ENCODE results near the gene ORC5.

Gene ORC5

DNA sequence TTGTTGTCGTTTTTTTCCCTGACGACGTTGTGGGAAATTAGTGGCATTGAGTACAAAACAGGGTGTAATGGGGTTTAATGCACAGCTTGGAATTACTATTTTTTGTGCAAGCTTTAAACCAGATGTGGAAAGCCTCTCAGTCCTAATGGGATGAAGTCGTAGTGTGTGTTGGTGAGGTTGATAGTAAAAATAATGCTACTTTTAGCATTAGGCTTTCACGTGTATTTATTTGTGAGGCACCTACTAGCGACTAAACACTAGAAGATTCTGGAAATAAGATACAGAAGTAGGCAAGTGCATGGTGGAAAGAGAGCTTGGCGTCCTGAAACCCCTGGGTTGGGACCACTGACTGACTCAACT is 588 bp upstream of the ORC5 start:
- Histone ChIP-seq H2AFZ (ENCODE audit: low read length) (peak overlapping the region; percentile 17; the same call in 1 of the 2 replicates), H3K4me3 (ENCODE audit: low read depth, low read length, poor library complexity, severe bottlenecking) (peak overlapping the region; percentile 80), H3K36me3 (ENCODE audit: insufficient read depth, low read length) (peaks cover 8% of the 10 kb centered on the region), H3K4me1 (ENCODE audit: insufficient read depth, low read length, severe bottlenecking) (peaks cover 27% of the 10 kb centered on the region), H3K27ac (ENCODE audit: low read depth, low read length, poor library complexity, severe bottlenecking) (peak overlapping the region; percentile 5), H3K79me2 (ENCODE audit: insufficient read depth, low read length) (peaks cover 37% of the 10 kb centered on the region), H3K9me3 (ENCODE audit: low read length) (peaks cover 3% of the 10 kb centered on the region; the same call in 1 of the 2 replicates), H3K4me2 (ENCODE audit: low read length) (peak overlapping the region; percentile 93), H3K9me2 (ENCODE audit: low read depth, low read length) (no peaks in the 10 kb centered on the region), H3K27me3 (ENCODE audit: insufficient read depth, low read length) (no peaks in the 10 kb centered on the region), H3F3A (ENCODE audit: insufficient read depth, low read length) (no peaks in the 10 kb centered on the region), H3K9ac (ENCODE audit: low read length) (peak overlapping the region; percentile 84), H4K20me1 (ENCODE audit: insufficient read depth, low read length) (no peaks in the 10 kb centered on the region)
- TF ChIP-seq, protein P1, sequence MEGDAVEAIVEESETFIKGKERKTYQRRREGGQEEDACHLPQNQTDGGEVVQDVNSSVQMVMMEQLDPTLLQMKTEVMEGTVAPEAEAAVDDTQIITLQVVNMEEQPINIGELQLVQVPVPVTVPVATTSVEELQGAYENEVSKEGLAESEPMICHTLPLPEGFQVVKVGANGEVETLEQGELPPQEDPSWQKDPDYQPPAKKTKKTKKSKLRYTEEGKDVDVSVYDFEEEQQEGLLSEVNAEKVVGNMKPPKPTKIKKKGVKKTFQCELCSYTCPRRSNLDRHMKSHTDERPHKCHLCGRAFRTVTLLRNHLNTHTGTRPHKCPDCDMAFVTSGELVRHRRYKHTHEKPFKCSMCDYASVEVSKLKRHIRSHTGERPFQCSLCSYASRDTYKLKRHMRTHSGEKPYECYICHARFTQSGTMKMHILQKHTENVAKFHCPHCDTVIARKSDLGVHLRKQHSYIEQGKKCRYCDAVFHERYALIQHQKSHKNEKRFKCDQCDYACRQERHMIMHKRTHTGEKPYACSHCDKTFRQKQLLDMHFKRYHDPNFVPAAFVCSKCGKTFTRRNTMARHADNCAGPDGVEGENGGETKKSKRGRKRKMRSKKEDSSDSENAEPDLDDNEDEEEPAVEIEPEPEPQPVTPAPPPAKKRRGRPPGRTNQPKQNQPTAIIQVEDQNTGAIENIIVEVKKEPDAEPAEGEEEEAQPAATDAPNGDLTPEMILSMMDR (IDR thresholded peaks at IDR 0.05; ENCODE audit: low read length) = no peak
- no peak for TF ChIP-seq EZH2 (IDR thresholded peaks at IDR 0.05; ENCODE audit: borderline replicate concordance, low read length)

DNA sequence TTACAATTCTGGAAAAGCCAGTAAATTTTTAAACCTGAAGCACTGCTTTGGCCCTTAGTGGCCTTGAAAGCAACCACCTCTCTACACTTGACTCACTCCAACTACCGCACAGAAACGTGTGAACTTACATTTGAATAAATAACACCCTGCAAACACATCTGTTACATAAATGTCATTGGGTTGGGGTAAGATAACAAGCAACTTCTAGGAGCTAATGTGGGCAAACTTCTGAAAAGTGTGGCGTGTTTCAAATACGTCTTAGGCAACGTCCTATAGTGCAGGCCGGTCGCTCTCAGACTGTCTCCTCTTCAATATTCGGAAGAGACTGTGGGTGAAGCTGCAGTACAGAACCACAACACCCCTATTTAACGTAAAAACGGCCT is 474 bp downstream of the ORC5 start:
- Histone ChIP-seq H3K4me3 (ENCODE audit: low read depth, low read length, poor library complexity, severe bottlenecking) (peak overlapping the region; percentile 80), H3K79me2 (ENCODE audit: insufficient read depth, low read length) (peaks cover 37% of the 10 kb centered on the region), H3K9me3 (ENCODE audit: low read length) (peaks cover 3% of the 10 kb centered on the region; the same call in 1 of the 2 replicates), H3K27me3 (ENCODE audit: insufficient read depth, low read length) (no peaks in the 10 kb centered on the region), H3K36me3 (ENCODE audit: insufficient read depth, low read length) (peaks cover 18% of the 10 kb centered on the region), H3K9ac (ENCODE audit: low read length) (peak overlapping the region; percentile 84), H3F3A (ENCODE audit: insufficient read depth, low read length) (no peaks in the 10 kb centered on the region), H3K9me2 (ENCODE audit: low read depth, low read length) (no peaks in the 10 kb centered on the region), H2AFZ (ENCODE audit: low read length) (0 out of 2 replicates have a peak overlapping the region, but pooled peaks have one; percentile 2), H3K4me2 (ENCODE audit: low read length) (peak overlapping the region; percentile 93), H4K20me1 (ENCODE audit: insufficient read depth, low read length) (no peaks in the 10 kb centered on the region), H3K27ac (ENCODE audit: low read depth, low read length, poor library complexity, severe bottlenecking) (peak overlapping the region; percentile 40), H3K4me1 (ENCODE audit: insufficient read depth, low read length, severe bottlenecking) (peaks cover 27% of the 10 kb centered on the region)
- TF ChIP-seq EZH2 (IDR thresholded peaks at IDR 0.05; ENCODE audit: borderline replicate concordance, low read length) = no peak
- TF ChIP-seq, protein P1 (IDR thresholded peaks at IDR 0.05; ENCODE audit: low read length) = no peak

- H3F3A ChIP-seq (ENCODE audit: insufficient read depth, low read length) = no peaks in the 10 kb centered on the region
- H3K27me3 ChIP-seq (ENCODE audit: insufficient read depth, low read length) = no peaks in the 10 kb centered on the region
- H3K4me2 ChIP-seq (ENCODE audit: low read length) = peak overlapping the region; percentile 93
- peak overlapping the region; percentile 80 for H3K4me3 ChIP-seq (ENCODE audit: low read depth, low read length, poor library complexity, severe bottlenecking)
- H3K79me2 ChIP-seq (ENCODE audit: insufficient read depth, low read length) = peaks cover 37% of the 10 kb centered on the region
- H3K9me3 ChIP-seq (ENCODE audit: low read length) = peaks cover 3% of the 10 kb centered on the region; the same call in 1 of the 2 replicates
- peak overlapping the region; percentile 40 for H3K27ac ChIP-seq (ENCODE audit: low read depth, low read length, poor library complexity, severe bottlenecking)
- H2AFZ ChIP-seq (ENCODE audit: low read length) = no peak overlapping the region
- TF ChIP-seq EZH2 (IDR thresholded peaks at IDR 0.05; ENCODE audit: borderline replicate concordance, low read length) = no peak
- H4K20me1 ChIP-seq (ENCODE audit: insufficient read depth, low read length) = no peaks in the 10 kb centered on the region
- H3K4me1 ChIP-seq (ENCODE audit: insufficient read depth, low read length, severe bottlenecking) = peaks cover 27% of the 10 kb centered on the region
- peak overlapping the region; percentile 84 for H3K9ac ChIP-seq (ENCODE audit: low read length)
- peaks cover 23% of the 10 kb centered on the region for H3K36me3 ChIP-seq (ENCODE audit: insufficient read depth, low read length)
- no peaks in the 10 kb centered on the region for H3K9me2 ChIP-seq (ENCODE audit: low read depth, low read length)
These were observed 972 bp downstream of the ORC5 start for GRCh38 chr7:104206841-104207240.

DNA sequence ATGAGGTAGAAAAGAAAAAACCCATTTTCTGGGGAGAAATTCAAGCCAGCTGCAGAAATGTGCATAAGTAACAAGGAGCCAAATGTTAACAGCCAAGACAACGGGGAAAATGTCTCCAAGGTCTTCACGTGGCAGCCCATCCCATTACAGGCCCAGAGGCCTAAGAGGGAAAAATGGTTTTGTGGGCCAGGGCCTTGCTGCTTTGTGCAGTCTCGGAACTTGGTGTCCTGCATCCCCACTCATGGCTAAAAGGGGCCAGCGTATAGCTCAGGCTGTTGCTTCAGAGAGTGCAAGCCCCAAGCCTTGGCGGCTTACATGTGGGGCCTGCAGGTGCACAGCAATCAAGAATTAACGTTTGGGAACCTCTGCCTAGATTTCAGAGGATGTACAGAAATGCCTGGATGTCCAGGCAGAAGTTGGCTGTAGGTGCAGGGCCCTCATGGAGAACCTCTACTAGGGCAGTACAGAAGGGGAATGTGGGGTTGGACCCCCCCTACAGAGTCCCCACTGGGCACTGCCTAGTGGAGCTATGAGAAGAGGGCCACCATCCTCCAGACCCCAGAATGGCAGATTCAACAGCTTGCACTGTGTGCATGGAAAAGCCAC is 9.0 kb downstream of the ORC5 start:
- H3K79me2 ChIP-seq (ENCODE audit: insufficient read depth, low read length) = no peaks in the 10 kb centered on the region
- H3K27me3 ChIP-seq (ENCODE audit: insufficient read depth, low read length) = no peaks in the 10 kb centered on the region
- TF ChIP-seq, protein P1 (IDR thresholded peaks at IDR 0.05; ENCODE audit: low read length) = no peak
- no peak for TF ChIP-seq EZH2 (IDR thresholded peaks at IDR 0.05; ENCODE audit: borderline replicate concordance, low read length)
- H3K36me3 ChIP-seq (ENCODE audit: insufficient read depth, low read length) = peaks cover 97% of the 10 kb centered on the region
- H2AFZ ChIP-seq (ENCODE audit: low read length) = no peak overlapping the region
- no peaks in the 10 kb centered on the region for H3K4me1 ChIP-seq (ENCODE audit: insufficient read depth, low read length, severe bottlenecking)
- no peaks in the 10 kb centered on the region for H3K9me2 ChIP-seq (ENCODE audit: low read depth, low read length)
- H3K27ac ChIP-seq (ENCODE audit: low read depth, low read length, poor library complexity, severe bottlenecking) = no peak overlapping the region
- peaks cover 33% of the 10 kb centered on the region for H3K9me3 ChIP-seq (ENCODE audit: low read length)
- H3K4me2 ChIP-seq (ENCODE audit: low read length) = no peak overlapping the region
- no peak overlapping the region for H3K9ac ChIP-seq (ENCODE audit: low read length)
- no peak overlapping the region for H3K4me3 ChIP-seq (ENCODE audit: low read depth, low read length, poor library complexity, severe bottlenecking)
- no peaks in the 10 kb centered on the region for H4K20me1 ChIP-seq (ENCODE audit: insufficient read depth, low read length)
- H3F3A ChIP-seq (ENCODE audit: insufficient read depth, low read length) = no peaks in the 10 kb centered on the region

Data from OCI-LY1 (cell line).